ENCODE data around the gene MORN1. TPM values are rescaled to one million over a fixed set of nuclear protein-coding genes. Genes with fewer than 3 reads are reported as not detected.

The MORN1 gene
- total and polyA plus RNA-seq, 9 of the 15 experiments (the other 6 are each of a cell fraction or from before 2014, with no cell fraction given), result 0.24 to 9.3 (median 4.2) TPM

- peak; percentile 0 for TF ChIP-seq MYC (IDR thresholded peaks at IDR 0.05; ENCODE audit: low read depth, low read length)
- TF ChIP-seq MYC (CRISPR knock-in tag; IDR thresholded peaks at IDR 0.05; ENCODE audit: borderline replicate concordance, low read depth), result peak; percentile 76; the same call in 1 of the 2 replicates
- no peak for TF ChIP-seq ZNF140 (CRISPR knock-in tag; IDR thresholded peaks at IDR 0.05)
- TF ChIP-seq E4F1 (CRISPR knock-in tag; IDR thresholded peaks at IDR 0.05; ENCODE audit: borderline replicate concordance), result no peak
- TF ChIP-seq SUPT5H (IDR thresholded peaks at IDR 0.05), result peak; percentile 71
- TF ChIP-seq EP300 (IDR thresholded peaks at IDR 0.05; ENCODE audit: low read length), result no peak
- no peak for TF ChIP-seq BRD9 (IDR thresholded peaks at IDR 0.05; ENCODE audit: low read depth, partially characterized antibody)
- TF ChIP-seq DACH1 (IDR thresholded peaks at IDR 0.05; ENCODE audit: partially characterized antibody), result no peak
- no peak for TF ChIP-seq GTF2A2 (tag; IDR thresholded peaks at IDR 0.05)
- TF ChIP-seq ARID4B (CRISPR knock-in tag; IDR thresholded peaks at IDR 0.05), result no peak; the same call in 1 of the 2 replicates
- TF ChIP-seq NFE2 (IDR thresholded peaks at IDR 0.05; ENCODE audit: low read depth), result no peak
- TF ChIP-seq ESRRB (CRISPR knock-in tag; IDR thresholded peaks at IDR 0.05; ENCODE audit: borderline replicate concordance), result no peak
- peak in 1 of 2 experiments; percentile 46; a peak in 1 of 4 replicates for TF ChIP-seq HDAC1 (IDR thresholded peaks at IDR 0.05)
- no peak for TF ChIP-seq ARID2 (IDR thresholded peaks at IDR 0.05)
- no peak for TF ChIP-seq SMAD1 (IDR thresholded peaks at IDR 0.05; ENCODE audit: low read depth, low read length, partially characterized antibody)
- TF ChIP-seq SAFB (IDR thresholded peaks at IDR 0.05; ENCODE audit: borderline replicate concordance, low read depth, low read length), result peak; percentile 81
- no peak for TF ChIP-seq AFF1 (IDR thresholded peaks at IDR 0.05; ENCODE audit: low read depth in 1 of 2, partially characterized antibody in 2 of 2)
These were observed 21.6 kb upstream of the MORN1 start (continued) for GRCh38 chr1:2412773-2413494.

Data from K562 (cell line).